ENCODE measurements around the gene B3GNT8.
"Not testable (repeated sequence)": the region's sequence is repeated elsewhere in the genome, so short reads cannot be mapped to it uniquely, and the experiment has no call there.

Gene B3GNT8

GRCh38 chr19:41413947-41414346, 13.2 kb downstream of the B3GNT8 start:
- no peak for DNase-seq

GRCh38 chr19:41412953-41413352, 14.2 kb downstream of the B3GNT8 start:
- DNase-seq: no peak

- DNase-seq: no peak
Measured at GRCh38 chr19:41411968-41412265, 15.3 kb downstream of the B3GNT8 start.

- no peak for DNase-seq
Measured at GRCh38 chr19:41411100-41411967, 15.8 kb downstream of the B3GNT8 start.

- no peak for DNase-seq
Measured at GRCh38 chr19:41410336-41411054, 16.7 kb downstream of the B3GNT8 start.

- DNase-seq: no peak
Measured at GRCh38 chr19:41409288-41409687, 17.9 kb downstream of the B3GNT8 start.

GRCh38 chr19:41408846-41409245, 18.3 kb downstream of the B3GNT8 start:
- not testable (repeated sequence) for DNase-seq

GRCh38 chr19:41408256-41408655, 18.9 kb downstream of the B3GNT8 start:
- peak; percentile 37 for DNase-seq

- no peak for DNase-seq
Measured at GRCh38 chr19:41407271-41407670, 19.9 kb downstream of the B3GNT8 start.

- DNase-seq: no peak
Measured at GRCh38 chr19:41405776-41406175, 21.4 kb downstream of the B3GNT8 start.

- DNase-seq: no peak
Measured at GRCh38 chr19:41403181-41403970, 23.8 kb downstream of the B3GNT8 start.

GRCh38 chr19:41402010-41402409, 25.2 kb downstream of the B3GNT8 start:
- DNase-seq: no peak

- no peak for DNase-seq
Measured at GRCh38 chr19:41401483-41401882, 25.7 kb downstream of the B3GNT8 start.

- DNase-seq: no peak
Measured at GRCh38 chr19:41399525-41399924, 27.6 kb downstream of the B3GNT8 start.

- no peak for DNase-seq
Measured at GRCh38 chr19:41399091-41399490, 28.1 kb downstream of the B3GNT8 start.

GRCh38 chr19:41398598-41398997, 28.6 kb downstream of the B3GNT8 start:
- DNase-seq: peak; percentile 32

- peak; percentile 32 for DNase-seq
Measured at GRCh38 chr19:41398050-41398418, 29.1 kb downstream of the B3GNT8 start.

- DNase-seq: peak; percentile 100
Measured at GRCh38 chr19:41397086-41398049, 29.8 kb downstream of the B3GNT8 start, which contains the start of the genes BCKDHA and EXOSC5. TSS of gene BCKDHA (plus strand) at chr19:41397818. CDS start at chr19:41397828, 10 bp downstream. TSS of gene EXOSC5 (minus strand) at chr19:41397359. CDS start at chr19:41397328, 31 bp downstream.

GRCh38 chr19:41395355-41395754, 31.8 kb downstream of the B3GNT8 start:
- no peak for DNase-seq

- DNase-seq: no peak
Measured at GRCh38 chr19:41392775-41393174, 34.4 kb downstream of the B3GNT8 start.

GRCh38 chr19:41391618-41392017, 35.6 kb downstream of the B3GNT8 start:
- DNase-seq: no peak

- DNase-seq: no peak
Measured at GRCh38 chr19:41386442-41386841, 40.7 kb downstream of the B3GNT8 start.

Measured in hematopoietic multipotent progenitor cell treated with erythropoietin and hydrocortisone succinate and interleukin-3 and kit ligand, for 4 days (in vitro differentiated cells).